Esophagus muscularis mucosa (tissue), 4 donors: ENCODE data around the gene DDI2. TPM values are rescaled to one million over a fixed set of nuclear protein-coding genes. Genes with fewer than 3 reads are reported as not detected.
"Not testable (repeated sequence)": the region's sequence is repeated elsewhere in the genome, so short reads cannot be mapped to it uniquely, and the experiment has no call there.

Experiments
- DNase-seq: peaks from one replicate; pipeline ENCODE4 v3.0.0-alpha.2; 2017; ENCODE audit errors: extremely low spot score
- H3K27ac ChIP-seq, 4 donors: fragments of 200-600 bp; sonication (generic); replicated peaks in 1 of 4; 1 replicate in 3 of 4; 2 replicates in 1 of 4; pipeline ENCODE4 v1.5.1; 2016 to 2019; ENCODE audit warnings: mild to moderate bottlenecking in 1 of 4
- H3K27me3 ChIP-seq, 4 donors: fragments of 200-600 bp; sonication (generic); one replicate each; pipeline versions ENCODE4 v1.5.1 to v1.6.0; 2016 to 2019
- H3K36me3 ChIP-seq, 4 donors: fragments of 200-600 bp; sonication (generic); one replicate each; pipeline ENCODE4 v1.5.1; 2016 to 2019
- H3K4me1 ChIP-seq, 4 donors: fragments of 200-600 bp; sonication (generic); one replicate each; pipeline ENCODE4 v1.5.1; 2016 to 2019
- H3K4me3 ChIP-seq, 4 donors: fragments of 200-600 bp; sonication (generic); 1 replicate in 2 of 4; 2 replicates in 2 of 4; pipeline ENCODE4 v1.5.1; 2016 to 2019; ENCODE audit warnings: mild to moderate bottlenecking in 4 of 4, moderate library complexity in 1 of 4
- H3K9me3 ChIP-seq, 4 donors: fragments of 200-600 bp; sonication (generic); 1 replicate in 3 of 4; 2 replicates in 1 of 4; pipeline ENCODE4 v1.5.1; 2016 to 2019
- CTCF ChIP-seq, 3 experiments: fragments of 200-600 bp in 2 of 3; fragments of 450-650 bp in 1 of 3; sonication (generic) in 2 of 3; IDR thresholded peaks; one replicate each; pipeline ENCODE4 v1.5.1; 2017 to 2019; ENCODE audit warnings: antibody characterized with exemption in 3 of 3, mild to moderate bottlenecking in 2 of 3, moderate library complexity in 1 of 3
- EP300 ChIP-seq: sonication (generic); formaldehyde crosslinking; IDR thresholded peaks from one replicate; pipeline ENCODE4 v1.6.1; 2017; ENCODE audit warnings: antibody characterized with exemption
- POLR2A ChIP-seq: fragments of 450-650 bp; IDR thresholded peaks from one replicate; pipeline ENCODE4 v1.6.1; 2017; ENCODE audit warnings: antibody characterized with exemption, moderate library complexity, mild to moderate bottlenecking, low read depth
- POLR2AphosphoS5 ChIP-seq, 2 donors: sonication (generic); formaldehyde crosslinking; IDR thresholded peaks; one replicate each; pipeline ENCODE4 v1.6.1; 2017; ENCODE audit warnings: antibody characterized with exemption in 2 of 2
- WGBS: methylation state at CpG from one replicate; pipeline ENCODE4 v1.1.5; 2018; 5-methylcytosine and 5-hydroxymethylcytosine counted together
- intact Hi-C: fragments of 100-400 bp; cut with DNase I; formaldehyde crosslinking; loops from one replicate; pipeline ENCODE4 v1.15.1; 2023
- total RNA-seq, 4 donors: library from RNA; depleted of rRNA; stranded (reverse); fragments of >200 nt; gene quantifications; one replicate each; pipeline versions ENCODE4 v1.1.0 to v1.2.1, GENCODE V29; 2016

The DDI2 gene
- total RNA-seq, 4 donors from 2014 or later = 14.4 to 24.9 (median 17.2) TPM

- intact Hi-C loops = no loop called here
- Histone ChIP-seq H3K4me1 (peaks cover 34 to 51% (median 40%) of the 10 kb centered on the region in 4 donors), H3K9me3 (no peaks in the 10 kb centered on the region), H3K27me3 (no peaks in the 10 kb centered on the region), H3K4me3 (no peak overlapping the region), H3K36me3 (peaks cover 0 to 17% (median 4%) of the 10 kb centered on the region in 4 donors), H3K27ac (peak overlapping the region in 2 of 4 donors; percentile 43 to 53)
- DNase-seq = no peak
- no peak for TF ChIP-seq POLR2AphosphoS5 (IDR thresholded peaks at IDR 0.05)
- no peak for TF ChIP-seq EP300
- TF ChIP-seq POLR2A = no peak
- no peak for TF ChIP-seq CTCF (IDR thresholded peaks at IDR 0.05)
- 66% methylated on average over 5 of the region's 5 CpGs for WGBS
Observed at GRCh38 chr1:15692121-15692682, 74.9 kb downstream of the DDI2 start.

- intact Hi-C loops = no loop called here
- no peak overlapping the region for H3K27ac ChIP-seq
- DNase-seq = no peak
- no peaks in the 10 kb centered on the region for H3K27me3 ChIP-seq
- TF ChIP-seq POLR2A (no peak), POLR2AphosphoS5 (IDR thresholded peaks at IDR 0.05) (no peak), EP300 (no peak), CTCF (IDR thresholded peaks at IDR 0.05) (no peak)
- WGBS = 83% methylated on average over 4 of the region's 5 CpGs
- H3K9me3 ChIP-seq = no peaks in the 10 kb centered on the region
- H3K36me3 ChIP-seq = peaks cover 0 to 17% (median 4%) of the 10 kb centered on the region in 4 donors
- peaks cover 39 to 54% (median 45%) of the 10 kb centered on the region in 4 donors for H3K4me1 ChIP-seq
- H3K4me3 ChIP-seq = no peak overlapping the region
Observed at GRCh38 chr1:15693371-15693770, 76.1 kb downstream of the DDI2 start.

- Histone ChIP-seq H3K9me3 (no peaks in the 10 kb centered on the region), H3K4me3 (no peak overlapping the region), H3K4me1 (peaks cover 38 to 58% (median 44%) of the 10 kb centered on the region in 4 donors), H3K36me3 (peaks cover 0 to 13% (median 2%) of the 10 kb centered on the region in 4 donors), H3K27ac (peak overlapping the region in 2 of 4 donors; percentile 30 to 51), H3K27me3 (no peaks in the 10 kb centered on the region)
- 46% methylated on average over 10 of the region's 10 CpGs for WGBS
- DNase-seq = no peak
- TF ChIP-seq EP300 (no peak), POLR2AphosphoS5 (IDR thresholded peaks at IDR 0.05) (no peak), CTCF (IDR thresholded peaks at IDR 0.05) (no peak), POLR2A (no peak)
- intact Hi-C loops = no loop called here
Observed at GRCh38 chr1:15696956-15697521, 79.8 kb downstream of the DDI2 start.

GRCh38 chr1:15698201-15698600 lies 80.9 kb downstream of the DDI2 start:
- TF ChIP-seq POLR2A = no peak
- no peak for TF ChIP-seq EP300
- no peak for TF ChIP-seq CTCF (IDR thresholded peaks at IDR 0.05)
- TF ChIP-seq POLR2AphosphoS5 (IDR thresholded peaks at IDR 0.05) = no peak
- peaks cover 0 to 13% (median 2%) of the 10 kb centered on the region in 4 donors for H3K36me3 ChIP-seq
- no peak for DNase-seq
- no peaks in the 10 kb centered on the region for H3K27me3 ChIP-seq
- no peak overlapping the region for H3K27ac ChIP-seq
- H3K4me3 ChIP-seq = no peak overlapping the region
- H3K9me3 ChIP-seq = no peaks in the 10 kb centered on the region
- H3K4me1 ChIP-seq = peaks cover 32 to 59% (median 46%) of the 10 kb centered on the region in 4 donors
- intact Hi-C loops = no loop called here
- 94% methylated on average over 2 of the region's 2 CpGs for WGBS

- 91% methylated on average over 4 of the region's 4 CpGs for WGBS
- H3K4me3 ChIP-seq, intact Hi-C loops, H3K27me3 ChIP-seq, H3K9me3 ChIP-seq, DNase-seq, H3K27ac ChIP-seq: not testable (repeated sequence)
- H3K36me3 ChIP-seq = peaks cover 0 to 13% (median 2%) of the 10 kb centered on the region in 4 donors
- H3K4me1 ChIP-seq = peaks cover 41 to 70% (median 58%) of the 10 kb centered on the region in 4 donors
Observed at GRCh38 chr1:15699321-15699720, 82.1 kb downstream of the DDI2 start.
